HG03045 (cell line): ENCODE results near the gene CHL1.

Source experiments
- ATAC-seq: cut with Tn5 transposase; IDR thresholded peaks from one replicate; pipeline ENCODE4 v1.9.1; 2021; ENCODE audit warnings: mild to moderate bottlenecking, moderate library complexity; ENCODE audit not compliant: unreplicated experiment

CHL1 gene

DNA sequence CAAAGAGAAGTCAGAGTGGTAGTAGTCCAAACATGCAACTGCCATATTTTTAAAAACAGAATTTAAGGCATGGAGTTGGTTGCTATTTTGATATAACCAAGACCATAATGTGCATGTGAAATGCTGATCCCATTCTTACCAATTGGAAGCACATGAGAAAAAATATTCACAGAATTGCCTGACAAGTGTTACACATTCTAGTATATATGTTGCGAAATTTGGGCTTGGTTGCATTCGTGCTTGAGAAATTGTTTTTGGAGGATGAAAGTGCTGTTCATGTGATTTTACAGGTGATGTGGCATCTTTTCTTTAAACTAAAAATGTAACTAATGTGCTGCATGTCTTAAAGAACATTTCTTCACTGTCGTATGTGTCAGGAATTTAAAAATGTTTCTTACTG is 199.7 kb downstream of the CHL1 start:
- no peak for ATAC-seq

DNA sequence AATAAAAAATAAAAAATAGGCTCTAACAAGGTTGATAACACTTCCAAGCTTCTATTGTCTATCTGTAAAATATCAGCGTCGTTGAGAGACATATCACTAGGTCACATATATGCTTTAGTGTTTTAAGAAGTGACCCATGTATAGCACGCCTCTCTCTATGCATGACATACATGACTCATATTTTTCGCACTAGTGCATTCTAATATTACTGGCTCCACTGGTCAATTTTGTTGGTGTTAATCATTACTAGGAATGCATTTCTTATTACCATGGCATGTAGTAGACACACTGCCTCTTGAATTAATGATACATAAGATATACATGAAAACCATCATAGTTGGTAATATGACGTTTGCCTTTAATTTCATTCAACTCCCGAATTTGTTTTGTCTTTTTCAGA is 203.1 kb downstream of the CHL1 start:
- ATAC-seq: no peak

DNA sequence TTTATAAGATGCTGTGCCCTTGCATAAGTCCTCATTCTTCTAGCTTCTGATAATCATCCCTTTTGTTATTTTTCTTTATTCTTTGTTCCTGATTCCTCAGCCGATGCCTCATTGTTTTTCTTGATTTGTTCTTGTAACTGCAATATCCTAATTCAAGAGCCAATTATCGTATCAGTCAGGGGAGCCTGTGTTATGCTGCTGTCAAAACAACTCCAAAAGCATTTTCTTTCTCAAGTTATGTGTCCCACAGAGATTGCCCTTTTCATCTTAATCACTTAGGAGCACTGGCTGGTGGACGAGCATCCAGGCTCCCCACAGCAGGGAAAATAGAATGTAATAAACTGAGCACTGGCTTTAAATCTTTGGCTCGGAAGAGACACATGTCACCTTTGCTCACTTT is 207.3 kb downstream of the CHL1 start:
- ATAC-seq: no peak

DNA sequence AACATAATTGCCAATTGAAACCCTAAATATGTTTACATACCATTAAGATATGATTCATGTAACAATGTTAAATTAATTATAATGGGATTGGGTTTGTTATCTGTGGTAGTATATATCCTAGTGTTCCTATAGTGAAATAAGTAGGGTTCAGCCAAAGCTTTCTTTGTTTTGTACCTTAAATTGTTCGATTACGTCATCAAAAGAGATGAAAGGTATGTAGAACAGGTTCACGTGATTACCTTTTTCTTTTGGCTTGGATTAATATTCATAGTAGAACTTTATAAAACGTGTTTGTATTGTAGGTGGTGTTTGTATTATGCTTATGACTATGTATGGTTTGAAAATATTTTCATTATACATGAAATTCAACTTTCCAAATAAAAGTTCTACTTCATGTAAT is 212.4 kb downstream of the CHL1 start:
- ATAC-seq: no peak

DNA sequence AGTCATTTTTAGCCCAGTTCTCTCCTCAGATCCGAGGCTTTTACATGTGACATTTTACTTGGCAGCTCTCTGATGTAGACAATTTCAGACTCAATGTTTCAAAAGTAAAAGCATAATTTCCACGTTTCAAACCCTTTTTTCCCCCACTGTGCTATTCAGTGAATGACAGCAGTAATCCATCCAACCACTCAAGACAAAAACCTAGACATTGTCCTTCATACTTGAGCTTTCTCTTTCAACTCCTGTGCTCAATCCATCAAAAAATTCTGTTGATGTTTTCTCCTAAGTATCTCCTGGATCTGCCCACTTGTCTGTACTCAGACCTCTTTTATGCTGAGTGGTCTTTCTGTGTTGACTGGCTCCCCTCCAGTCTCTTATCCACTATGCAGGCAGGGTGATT is 214.7 kb downstream of the CHL1 start:
- no peak for ATAC-seq

DNA sequence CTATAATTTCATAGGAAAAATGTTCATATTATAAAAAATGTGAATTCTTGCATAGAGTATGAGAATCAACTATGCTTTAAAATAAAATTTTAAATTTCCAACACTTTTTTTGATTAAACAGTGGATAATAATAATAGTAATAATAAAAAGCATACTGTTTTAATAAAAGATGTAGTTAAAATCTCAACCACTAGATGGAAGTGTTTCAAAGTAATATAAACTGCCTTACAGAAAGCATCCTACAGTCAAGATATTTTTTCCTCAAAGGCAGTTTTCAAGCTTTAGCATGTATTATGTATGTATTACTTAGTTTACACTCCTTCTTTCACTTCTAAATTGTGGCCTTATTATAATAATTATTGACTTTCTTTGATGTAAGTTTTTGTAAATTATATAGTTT is 217.5 kb downstream of the CHL1 start:
- ATAC-seq: no peak

DNA sequence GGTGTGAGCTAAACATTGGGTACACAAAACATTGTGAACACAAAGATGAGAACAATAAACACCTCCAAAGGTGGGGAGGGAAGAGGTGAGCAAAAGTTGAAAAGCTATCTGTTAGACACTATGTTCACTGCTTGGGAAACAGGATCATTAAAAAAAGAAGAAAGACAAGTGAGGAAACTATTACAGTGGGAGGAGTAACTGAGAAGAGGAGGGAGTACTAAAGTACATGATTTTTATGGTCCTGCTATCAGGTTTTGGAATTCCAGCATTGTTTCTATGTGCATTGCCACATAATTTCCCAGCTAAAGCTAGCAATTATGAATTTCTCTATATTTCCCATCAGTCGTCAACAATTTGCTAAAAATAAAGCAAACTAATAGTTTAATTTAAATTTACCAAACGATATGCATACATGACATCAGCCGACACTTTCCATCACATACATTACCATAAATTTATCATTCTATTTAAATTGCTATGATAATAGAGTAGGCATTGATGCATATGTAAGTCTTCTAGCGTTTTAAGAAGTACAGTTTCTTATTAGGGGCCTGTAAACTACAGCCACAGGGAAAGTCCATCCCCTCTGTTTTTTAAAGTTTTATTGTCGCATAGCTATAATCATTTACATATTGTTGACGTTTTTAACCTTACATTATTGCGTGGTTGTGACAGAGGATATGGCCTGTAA is 221.8 kb downstream of the CHL1 start:
- ATAC-seq: no peak

DNA sequence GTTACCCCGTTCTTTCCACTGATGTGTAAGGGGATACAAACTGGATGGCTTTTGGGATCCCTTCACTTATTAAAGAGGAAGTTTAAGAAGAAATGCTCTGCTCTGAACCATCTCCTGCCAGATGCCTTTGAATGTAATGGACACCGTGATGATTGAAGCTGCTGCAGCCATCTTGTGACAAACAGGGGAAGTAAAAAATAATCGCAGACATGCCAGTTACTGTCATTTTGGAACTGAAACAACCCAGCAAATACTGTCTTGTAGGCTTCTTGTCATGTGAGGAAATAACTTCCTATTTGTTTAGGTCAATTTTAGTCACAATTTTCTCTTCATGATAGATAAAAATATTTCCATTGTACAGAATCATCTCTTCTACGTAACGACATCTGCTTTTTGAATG is 224.0 kb downstream of the CHL1 start:
- peak; percentile 56 for ATAC-seq

DNA sequence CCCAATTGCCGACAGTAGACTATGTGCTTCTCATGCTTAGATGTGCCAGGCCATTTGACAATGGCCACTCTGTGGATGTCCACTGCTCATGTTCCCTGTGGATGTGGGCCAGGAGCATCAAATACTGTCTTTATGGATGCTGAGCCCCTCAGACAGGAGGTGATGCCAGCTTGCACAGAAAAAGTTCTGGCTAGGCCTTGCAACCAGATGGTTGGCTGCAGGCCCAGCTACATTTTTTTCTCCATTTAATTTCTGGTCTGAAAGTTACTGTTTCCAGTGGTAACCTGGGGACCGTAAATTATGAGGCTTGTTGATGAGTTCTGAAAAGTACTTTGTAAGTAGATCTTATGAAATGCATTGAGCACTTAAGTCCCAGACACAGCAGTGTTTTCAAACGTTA is 228.5 kb downstream of the CHL1 start:
- ATAC-seq: no peak

DNA sequence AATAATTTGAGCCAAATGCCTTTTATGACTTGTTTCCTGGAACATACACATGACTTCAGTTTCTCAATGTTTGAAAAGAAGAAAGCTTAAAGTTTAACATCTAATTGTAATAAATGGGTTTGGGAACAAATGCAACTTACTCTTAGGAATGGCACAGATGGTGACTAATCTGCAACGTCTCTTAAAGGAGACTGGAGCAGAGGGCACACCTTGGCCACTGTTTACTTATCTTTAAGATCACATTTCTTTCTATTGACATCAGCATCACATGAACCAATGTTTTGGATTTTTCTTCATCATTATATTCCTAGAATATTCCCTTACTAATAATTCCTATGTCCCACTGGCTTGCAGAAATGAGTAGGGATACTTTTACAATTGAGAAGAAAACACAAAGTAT is 229.5 kb downstream of the CHL1 start:
- no peak for ATAC-seq

DNA sequence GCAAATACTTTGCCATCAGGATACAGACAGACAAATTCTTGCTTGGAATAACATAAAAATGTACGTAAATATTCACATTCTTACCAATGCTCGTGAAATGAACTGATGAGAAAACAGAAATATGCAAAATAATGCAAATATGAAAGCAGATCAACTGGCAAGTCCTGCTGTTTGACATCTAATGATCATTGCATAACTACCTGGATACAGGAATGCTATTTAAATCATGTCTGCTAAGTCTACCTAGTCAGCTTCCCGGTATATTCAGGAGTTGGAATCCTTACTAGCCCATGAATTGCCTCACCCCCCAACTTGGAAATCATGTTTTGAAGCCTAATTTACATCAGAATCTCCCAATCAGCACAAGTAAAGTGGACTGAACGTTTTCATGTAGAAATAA is 230.6 kb downstream of the CHL1 start:
- ATAC-seq: no peak

DNA sequence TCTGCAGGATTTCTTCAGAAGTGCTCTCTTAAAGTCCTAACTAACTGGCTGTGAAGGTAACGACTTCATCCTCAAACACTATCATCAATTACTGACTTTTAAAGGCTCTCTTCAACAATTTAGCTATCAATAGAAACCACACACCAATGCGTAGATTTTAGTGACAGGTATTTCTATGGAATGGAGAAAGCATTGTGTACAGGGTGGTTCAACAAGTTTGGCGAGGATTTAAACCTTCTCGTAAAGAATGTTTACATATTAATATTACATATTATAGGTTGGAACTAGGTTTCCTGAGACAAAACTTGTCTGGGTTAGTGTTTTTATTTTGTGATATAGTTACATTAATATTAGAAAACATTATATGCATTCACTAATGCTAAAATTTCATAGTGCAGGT is 233.6 kb downstream of the CHL1 start:
- no peak for ATAC-seq

DNA sequence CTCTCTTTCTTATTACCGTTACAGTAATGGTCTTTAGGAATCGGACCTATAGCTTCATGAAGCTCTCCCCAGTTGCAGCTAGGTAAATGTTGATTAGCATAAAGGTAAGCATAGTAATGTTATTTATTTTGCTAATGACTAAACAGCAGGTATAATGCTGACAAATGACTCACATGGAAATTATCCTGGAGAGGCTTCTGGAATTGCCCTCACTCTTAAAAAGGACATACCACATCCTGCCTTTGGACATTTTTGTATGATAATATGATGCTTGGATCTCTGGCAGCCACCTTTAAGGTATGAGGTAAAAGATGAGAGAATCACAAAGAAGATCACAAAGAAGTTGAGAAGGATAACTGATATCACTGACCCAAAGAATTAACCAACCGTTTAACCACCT is 238.6 kb downstream of the CHL1 start:
- no peak for ATAC-seq

DNA sequence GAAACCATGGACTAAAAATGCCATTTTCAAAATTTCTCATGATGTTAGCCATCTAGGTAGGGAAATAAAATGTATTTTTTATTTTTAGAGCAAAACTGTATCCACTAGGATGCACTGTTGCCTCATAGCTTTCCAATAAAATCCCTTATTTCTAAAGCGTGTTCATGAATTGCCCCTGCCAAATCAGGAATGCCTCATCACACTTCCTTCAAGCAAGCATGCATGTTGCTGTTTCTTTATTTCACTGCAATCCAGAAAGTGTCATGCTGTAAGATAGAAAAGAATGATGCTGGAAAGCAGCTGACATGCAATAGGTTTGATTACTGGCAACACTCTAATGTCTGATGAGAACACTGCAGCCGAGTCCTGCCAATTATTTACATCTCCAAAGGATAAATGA is 239.5 kb downstream of the CHL1 start:
- no peak for ATAC-seq

DNA sequence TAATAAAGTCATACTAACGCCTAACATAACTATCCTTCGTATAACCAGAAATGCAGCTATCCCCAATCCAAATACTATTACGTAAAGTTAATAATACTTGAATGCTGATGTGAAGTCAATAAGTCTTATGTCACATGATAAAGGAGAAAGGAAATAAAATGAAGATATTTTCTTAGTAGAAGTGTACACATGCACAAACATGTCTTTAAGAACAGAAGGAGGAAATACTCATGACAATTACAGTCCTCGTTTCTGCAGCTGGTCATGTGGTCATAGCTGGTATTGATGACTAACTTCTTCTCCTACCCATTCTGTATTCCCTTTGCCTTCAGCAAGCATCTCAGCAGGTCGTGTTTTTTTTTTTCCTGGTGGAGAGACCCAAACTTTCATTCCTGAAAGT is 244.3 kb downstream of the CHL1 start:
- no peak for ATAC-seq

DNA sequence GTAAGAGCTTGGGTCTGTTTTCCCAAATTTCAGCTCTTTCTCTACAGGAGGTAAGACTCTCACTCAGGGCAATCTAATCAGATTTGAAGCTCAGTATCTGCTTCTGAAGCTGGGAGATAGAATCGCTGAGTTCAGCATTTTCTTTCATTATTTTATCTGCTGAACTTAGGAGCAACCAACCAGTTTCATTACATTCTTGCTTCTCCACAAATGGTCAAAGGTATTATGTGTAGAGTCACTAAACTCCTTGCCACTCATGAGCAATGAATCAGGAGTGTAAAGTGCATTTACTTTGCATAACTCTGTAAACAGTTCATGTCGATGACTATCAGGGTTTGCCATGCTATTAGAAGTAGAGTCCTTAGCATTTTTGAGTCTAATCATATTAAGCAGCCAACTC is 249.4 kb downstream of the CHL1 start:
- no peak for ATAC-seq

DNA sequence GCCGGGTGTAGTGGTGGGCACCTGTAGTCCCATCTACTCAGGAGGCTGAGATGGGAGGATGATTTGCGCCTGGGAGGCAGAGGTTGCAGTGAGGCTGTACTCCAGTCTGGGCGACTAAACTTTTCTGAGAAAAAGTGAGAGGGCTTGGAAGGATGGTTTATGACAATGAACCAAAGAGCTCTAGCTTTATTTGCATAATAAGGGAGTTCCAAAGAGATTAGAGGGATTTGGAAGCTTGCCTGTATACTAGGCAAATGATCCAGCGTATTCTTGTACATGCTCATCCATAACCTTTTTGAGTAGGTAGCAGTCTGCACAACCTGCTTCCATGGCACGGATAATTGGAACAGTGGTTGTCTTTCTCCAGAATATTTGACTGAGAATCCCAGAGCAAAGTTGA is 251.1 kb downstream of the CHL1 start:
- no peak for ATAC-seq

DNA sequence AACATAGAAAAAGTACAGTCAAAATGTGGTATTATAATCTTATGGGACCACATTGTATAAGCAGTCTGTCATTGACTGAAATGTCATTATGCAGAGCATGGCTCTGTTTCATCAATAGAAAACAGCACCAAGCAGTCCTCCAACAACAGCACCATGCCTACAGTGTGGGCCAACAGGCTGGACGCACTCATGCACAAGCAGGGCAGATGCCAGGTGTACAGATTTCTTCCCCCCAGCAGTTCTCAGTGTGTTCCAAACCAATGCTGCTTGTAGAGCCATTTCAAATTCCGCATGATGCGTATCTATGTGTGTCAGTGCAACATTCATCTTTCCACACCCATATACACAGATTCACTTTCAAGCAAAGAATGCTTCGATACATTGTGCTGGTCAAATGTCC is 253.1 kb downstream of the CHL1 start:
- ATAC-seq: no peak

DNA sequence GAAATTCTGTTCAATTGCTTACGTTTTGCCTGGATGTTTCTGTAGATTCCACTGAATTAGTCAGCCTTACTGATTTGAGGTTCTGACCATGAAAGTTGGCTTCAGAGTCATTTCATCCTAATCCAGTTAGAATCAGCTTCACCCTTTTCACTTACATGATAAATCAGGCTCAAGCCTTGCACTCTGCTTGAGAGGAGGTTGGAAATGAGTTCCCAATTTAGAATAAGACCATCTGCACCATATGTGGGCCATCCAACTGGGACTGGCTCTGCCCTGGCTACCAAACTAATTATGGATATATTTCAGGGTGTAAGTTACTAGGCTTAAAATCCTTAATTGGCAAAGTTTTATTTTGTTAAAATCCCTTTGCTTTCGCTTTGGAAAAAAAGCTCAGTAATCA is 255.7 kb downstream of the CHL1 start:
- no peak for ATAC-seq

DNA sequence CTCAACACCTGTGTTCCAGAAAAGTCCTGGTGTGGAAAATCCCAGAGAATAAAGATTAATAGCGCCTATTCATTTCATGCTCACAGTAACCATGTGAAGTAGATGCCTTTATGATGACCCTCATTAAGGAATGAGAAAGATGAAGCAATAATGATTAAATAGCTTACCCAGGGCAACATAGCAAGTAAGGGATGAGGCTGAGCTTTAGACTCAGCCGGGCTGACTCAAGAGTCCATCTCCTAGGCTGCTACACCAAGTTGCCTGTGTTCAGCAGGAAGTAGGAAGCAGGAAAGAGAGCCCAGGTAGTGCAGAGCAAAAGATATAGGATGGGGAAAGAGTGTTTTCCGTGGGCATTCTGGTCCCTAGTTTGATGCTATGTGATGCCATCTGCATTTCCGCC is 256.5 kb downstream of the CHL1 start:
- ATAC-seq: no peak

DNA sequence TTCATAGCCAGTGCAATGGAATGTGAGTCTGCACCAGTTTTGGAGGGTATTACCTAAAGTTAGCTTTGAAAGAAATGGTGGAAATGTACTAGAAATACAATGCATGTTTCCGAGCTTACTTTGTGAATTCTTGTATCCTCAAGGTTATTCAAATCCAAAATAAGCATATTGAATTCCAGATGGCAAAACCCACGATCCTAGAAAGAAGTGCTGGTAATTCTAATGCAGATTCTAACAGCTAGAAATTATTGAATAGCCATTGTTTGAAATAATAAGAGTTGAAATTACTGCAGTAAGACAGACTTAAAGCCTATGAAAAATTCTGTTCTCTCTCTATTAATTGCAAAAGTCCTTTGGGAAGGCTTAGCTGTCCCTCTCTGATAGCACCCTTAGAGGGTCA is 258.4 kb downstream of the CHL1 start:
- no peak for ATAC-seq

DNA sequence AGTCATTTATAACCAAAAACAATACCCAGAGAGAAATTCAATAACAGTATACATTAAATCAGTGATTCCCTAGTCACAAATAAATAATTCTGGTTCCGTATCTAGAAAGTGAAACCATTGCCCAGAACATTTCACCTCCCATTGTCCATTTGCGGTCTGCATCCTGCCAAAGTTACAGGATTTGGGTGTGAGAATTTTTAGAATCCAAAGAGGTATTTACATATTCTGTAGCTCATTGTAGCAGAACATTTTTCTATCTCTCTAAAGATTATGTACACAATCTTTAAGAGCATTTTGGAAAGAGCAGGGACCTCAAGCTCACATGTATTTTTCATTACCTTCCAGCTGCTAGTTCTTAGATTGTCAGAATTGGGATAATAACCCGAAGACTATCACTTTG is 261.6 kb downstream of the CHL1 start:
- no peak for ATAC-seq

DNA sequence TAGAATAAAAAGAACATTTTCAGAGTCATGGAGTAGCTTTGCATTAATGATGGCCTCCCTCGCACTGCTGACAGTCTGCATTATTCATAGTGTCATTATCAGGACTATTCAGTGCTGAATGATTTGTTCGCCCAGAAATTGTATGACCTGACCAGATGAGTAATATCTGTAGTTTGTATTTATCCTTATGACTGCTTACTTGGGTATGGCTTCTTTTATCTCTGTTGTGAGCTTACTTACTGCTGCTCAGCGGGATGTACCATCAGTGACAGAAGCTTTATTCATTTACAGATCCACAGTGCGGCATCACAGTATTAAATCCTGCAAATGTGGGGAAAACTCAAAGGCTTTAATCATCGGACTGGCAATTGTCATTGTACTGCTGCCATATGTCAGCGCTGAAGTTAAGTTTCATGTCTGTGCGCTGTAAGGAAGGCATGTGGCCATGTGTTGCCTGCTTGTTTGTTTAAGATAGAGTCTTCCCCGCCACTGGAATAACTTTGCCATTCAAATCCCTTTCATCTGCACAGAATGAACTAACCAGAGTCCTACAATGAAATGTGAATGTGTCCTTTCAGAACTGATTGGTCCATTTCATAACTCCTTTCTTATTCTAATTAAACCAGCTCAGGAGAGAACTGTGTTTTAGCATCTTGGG is 262.2 kb downstream of the CHL1 start:
- no peak for ATAC-seq
